Endothelial cell of umbilical vein (primary cell): ENCODE results near the gene ARHGEF19. TPM values are rescaled to one million over a fixed set of nuclear protein-coding genes. Genes with fewer than 3 reads are reported as not detected.

Experiments used
- BruUV-seq: library from RNA; stranded (reverse); fragments of 400-500 nt; replicated peaks from 2 replicates; lab custom pipeline; 2021; lab: Mats Ljungman, UMichigan
- CTCF ChIA-PET: fragments of 300-600, 350-600 bp; sonication (Branson Sonifier 250); formaldehyde crosslinking; loops from one replicate; lab custom pipeline; 2021; ENCODE audit warnings: antibody characterized with exemption, inconsistent platforms; lab: Charles Lee
- POLR2A ChIA-PET: fragments of 300-600, 350-600 bp; sonication (Branson Sonifier 250); formaldehyde crosslinking; loops from one replicate; lab custom pipeline; 2021; ENCODE audit warnings: antibody characterized with exemption, inconsistent platforms; lab: Charles Lee
- DNase-seq: peaks from one replicate; pipeline ENCODE4 v3.0.0-alpha.2; 2011; ENCODE audit warnings: low read depth, low spot score
- FAIRE-seq: peaks from 2 replicates; lab custom pipeline; 2011; peaks lifted over from hg19 to GRCh38; lab: Jason Lieb, UNC
- H2AFZ ChIP-seq: 2 replicates; pipeline ENCODE4 v1.6.0; 2012; ENCODE audit warnings: low read depth, low read length, control low read depth, inconsistent platforms
- H3K27ac ChIP-seq: 2 replicates; pipeline ENCODE4 v1.5.1; 2011; ENCODE audit warnings: low read depth, mild to moderate bottlenecking, control low read depth, low read length, moderate library complexity; ENCODE audit not compliant: insufficient read depth
- H3K27me3 ChIP-seq, 2 experiments: 2 replicates each; pipeline versions ENCODE4 v1.6.0 to v1.6.1; 2011; ENCODE audit warnings: low read length in 2 of 2, mixed read lengths in 1 of 2; ENCODE audit not compliant: control insufficient read depth in 2 of 2, insufficient read depth in 2 of 2
- H3K36me3 ChIP-seq, 2 experiments: 2 replicates in 1 of 2; 3 replicates in 1 of 2; pipeline ENCODE4 v1.5.1; 2011; ENCODE audit warnings: low read length in 2 of 2, mild to moderate bottlenecking in 1 of 2, moderate library complexity in 1 of 2; ENCODE audit not compliant: control insufficient read depth in 2 of 2, insufficient read depth in 2 of 2; ENCODE audit errors: extremely low read depth in 1 of 2
- H3K4me1 ChIP-seq: 3 replicates; pipeline ENCODE4 v1.5.1; 2011; ENCODE audit warnings: mild to moderate bottlenecking, low read length; ENCODE audit not compliant: control insufficient read depth, insufficient read depth; ENCODE audit errors: extremely low read depth
- H3K4me2 ChIP-seq: 2 replicates; pipeline ENCODE4 v1.6.1; 2011; ENCODE audit warnings: low read length, control low read depth, mixed read lengths; ENCODE audit not compliant: insufficient read depth
- H3K4me3 ChIP-seq, 3 experiments: fragments of 200-600 bp in 1 of 3; sonication (generic), shearing (Covaris generic) in 1 of 3; replicated peaks in 1 of 3; 2 replicates each; pipeline ENCODE4 v1.5.1; 2011 to 2016; ENCODE audit warnings: control low read depth in 3 of 3, low read length in 3 of 3, mild to moderate bottlenecking in 2 of 3, inconsistent platforms in 1 of 3, low read depth in 1 of 3, moderate library complexity in 1 of 3; ENCODE audit not compliant: insufficient read depth in 1 of 3
- H3K79me2 ChIP-seq: 2 replicates; pipeline ENCODE4 v1.6.0; 2012; ENCODE audit warnings: low read length, inconsistent platforms; ENCODE audit not compliant: control insufficient read depth, insufficient read depth
- H3K9ac ChIP-seq: replicated peaks from 2 replicates; pipeline ENCODE3; 2011; ENCODE audit warnings: low read length, control low read depth; ENCODE audit not compliant: insufficient read depth; ENCODE audit errors: extremely low read depth
- H3K9me1 ChIP-seq: replicated peaks from 3 replicates; pipeline ENCODE4 v1.6.0; 2011; ENCODE audit warnings: mild to moderate bottlenecking, low read length; ENCODE audit not compliant: control insufficient read depth, insufficient read depth; ENCODE audit errors: extremely low read depth
- H3K9me3 ChIP-seq: replicated peaks from 2 replicates; pipeline ENCODE4 v1.5.1; 2012; ENCODE audit warnings: low read length, inconsistent platforms; ENCODE audit not compliant: control insufficient read depth, insufficient read depth
- H4K20me1 ChIP-seq: replicated peaks from 2 replicates; pipeline ENCODE3; 2011; ENCODE audit warnings: mild to moderate bottlenecking, low read length; ENCODE audit not compliant: control insufficient read depth, insufficient read depth; ENCODE audit errors: extremely low read depth
- CTCF ChIP-seq, 2 donors: IDR thresholded peaks; 1 replicate in 1 of 2; 2 replicates in 1 of 2; pipeline ENCODE4 v1.5.1; 2011; ENCODE audit warnings: low read length in 2 of 2, mild to moderate bottlenecking in 2 of 2, moderate library complexity in 2 of 2, control low read depth in 1 of 2, inconsistent platforms in 1 of 2, low read depth in 1 of 2; ENCODE audit not compliant: insufficient read depth in 1 of 2; ENCODE audit errors: extremely low read depth in 1 of 2
- FOS ChIP-seq: IDR thresholded peaks from 2 replicates; pipeline ENCODE4 v1.6.1; 2011; ENCODE audit warnings: mild to moderate bottlenecking, low read length, moderate library complexity, borderline replicate concordance; ENCODE audit not compliant: insufficient read depth
- JUN ChIP-seq: IDR thresholded peaks from 2 replicates; pipeline ENCODE4 v1.6.1; 2011; ENCODE audit warnings: borderline replicate concordance, low read depth; ENCODE audit not compliant: insufficient read length, insufficient read depth
- MAX ChIP-seq: IDR thresholded peaks from 2 replicates; pipeline ENCODE4 v1.6.1; 2011; ENCODE audit not compliant: insufficient read depth, insufficient read length
- dilution Hi-C: fragments of 300-500 bp; cut with MboI; formaldehyde crosslinking; loops from one replicate; pipeline ENCODE4 v1.15.0; 2019; ENCODE audit warnings: low sequenced_read_pairs; ENCODE audit not compliant: extremely low pct_ligation_motif_present
- intact Hi-C: fragments of 100-400 bp; cut with micrococcal nuclease; formaldehyde crosslinking; loops from one replicate; pipeline ENCODE4 v1.10.0; 2022
- polyA plus RNA-seq, 4 experiments: library from polyadenylated mRNA; depleted of rRNA in 3 of 4; stranded (reverse) in 3 of 4; unstranded in 1 of 4; fragments of >200 nt; gene quantifications; 2 replicates each; pipeline versions ENCODE4 v1.2.1 to v1.2.3, GENCODE V29; 2011 to 2012; ENCODE audit warnings: missing spikeins in 1 of 4
- total RNA-seq: library from RNA; stranded (reverse); gene quantifications from 2 replicates; pipeline ENCODE4 v1.2.3, GENCODE V29; 2021

Gene ARHGEF19
- total and polyA plus RNA-seq, 2 donors (not counting 3 experiments of a cell fraction or from before 2014, with no cell fraction given) = 6.2 to 8.0 TPM

GRCh38 chr1:16195518-16195905, 16.9 kb downstream of the ARHGEF19 start:
- Histone ChIP-seq H3K4me3 (no peak overlapping the region), H3K9ac (no peak overlapping the region), H3K9me1 (no peaks in the 10 kb centered on the region), H3K79me2 (no peaks in the 10 kb centered on the region), H3K4me1 (no peaks in the 10 kb centered on the region), H3K9me3 (no peaks in the 10 kb centered on the region), H3K27me3 (no peaks in the 10 kb centered on the region), H2AFZ (no peak overlapping the region), H3K27ac (no peak overlapping the region), H4K20me1 (no peaks in the 10 kb centered on the region), H3K36me3 (no peaks in the 10 kb centered on the region), H3K4me2 (no peak overlapping the region)
- FAIRE-seq (no peak), DNase-seq (no peak)
- dilution Hi-C loops = no loop called here
- TF ChIP-seq FOS (no peak), CTCF (IDR thresholded peaks at IDR 0.05; ENCODE audit: extremely low read depth in 1 of 2, insufficient read depth in 1 of 2, low read depth in 1 of 2, low read length in 2 of 2) (no peak), MAX (no peak)
- ChIA-PET POLR2A (no interaction called here), CTCF (interaction anchor here (16.2 kb wide), 1 partner anchor 115 kb away, joined by 353 read pairs; no protein-coding TSS in a partner anchor)
- intact Hi-C loops = no loop called here
- no TSS peak for BruUV-seq

GRCh38 chr1:16191916-16192546, 20.4 kb downstream of the ARHGEF19 start:
- Histone ChIP-seq H3K4me3 (no peak overlapping the region), H3K9me1 (no peaks in the 10 kb centered on the region), H3K9me3 (no peaks in the 10 kb centered on the region), H3K4me2 (no peak overlapping the region), H3K4me1 (peaks cover 5% of the 10 kb centered on the region), H3K27ac (no peak overlapping the region), H2AFZ (no peak overlapping the region), H4K20me1 (no peaks in the 10 kb centered on the region), H3K79me2 (no peaks in the 10 kb centered on the region), H3K36me3 (no peaks in the 10 kb centered on the region), H3K9ac (no peak overlapping the region), H3K27me3 (no peaks in the 10 kb centered on the region)
- TF ChIP-seq MAX (no peak), JUN (no peak), CTCF (IDR thresholded peaks at IDR 0.05; ENCODE audit: extremely low read depth in 1 of 2, insufficient read depth in 1 of 2, low read depth in 1 of 2, low read length in 2 of 2) (no peak), FOS (no peak)
- dilution Hi-C loops = no loop called here
- no peak for DNase-seq
- no TSS peak for BruUV-seq
- intact Hi-C loops = loop anchor here (2.0 kb wide), 1 partner anchor 171 kb away; no protein-coding TSS in a partner anchor
- ChIA-PET POLR2A (no interaction called here), CTCF (interaction anchor here (0.6 to 16.2 kb wide), 5 partner anchors 13 to 146 kb away, joined by 4 to 353 read pairs (median 9); partner anchors contain the start of gene EPHA2)
- no peak for FAIRE-seq
